ENCODE measurements around the gene DEAF1. TPM values are rescaled to one million over a fixed set of nuclear protein-coding genes. Genes with fewer than 3 reads are reported as not detected.

Gene DEAF1
- total and polyA plus RNA-seq, 10 of the 15 experiments (the other 5 are each of a cell fraction or from before 2014, with no cell fraction given): 0.68 to 51.3 (median 25.9) TPM

DNA sequence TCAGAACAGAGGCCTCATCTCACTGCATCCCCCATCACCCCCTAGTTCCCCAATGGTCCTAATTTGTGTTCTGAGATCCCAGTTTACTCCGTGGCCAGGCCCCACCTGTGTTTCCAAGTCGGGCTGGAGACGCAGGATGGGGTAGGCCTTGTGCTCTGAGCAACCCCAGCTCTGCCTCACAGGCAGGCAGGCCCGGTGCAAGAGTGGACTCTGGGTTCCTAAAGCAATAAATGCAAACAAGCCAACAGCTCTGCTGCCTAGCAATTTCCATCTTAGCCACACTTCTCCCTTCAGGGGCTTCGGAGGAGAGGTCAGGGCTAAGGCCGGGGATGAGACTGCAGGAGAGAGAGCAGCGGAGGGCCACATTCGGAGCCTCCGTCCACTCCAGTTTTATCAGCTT is 8.5 kb upstream of the DEAF1 start (continued):
- TF ChIP-seq, protein P1, sequence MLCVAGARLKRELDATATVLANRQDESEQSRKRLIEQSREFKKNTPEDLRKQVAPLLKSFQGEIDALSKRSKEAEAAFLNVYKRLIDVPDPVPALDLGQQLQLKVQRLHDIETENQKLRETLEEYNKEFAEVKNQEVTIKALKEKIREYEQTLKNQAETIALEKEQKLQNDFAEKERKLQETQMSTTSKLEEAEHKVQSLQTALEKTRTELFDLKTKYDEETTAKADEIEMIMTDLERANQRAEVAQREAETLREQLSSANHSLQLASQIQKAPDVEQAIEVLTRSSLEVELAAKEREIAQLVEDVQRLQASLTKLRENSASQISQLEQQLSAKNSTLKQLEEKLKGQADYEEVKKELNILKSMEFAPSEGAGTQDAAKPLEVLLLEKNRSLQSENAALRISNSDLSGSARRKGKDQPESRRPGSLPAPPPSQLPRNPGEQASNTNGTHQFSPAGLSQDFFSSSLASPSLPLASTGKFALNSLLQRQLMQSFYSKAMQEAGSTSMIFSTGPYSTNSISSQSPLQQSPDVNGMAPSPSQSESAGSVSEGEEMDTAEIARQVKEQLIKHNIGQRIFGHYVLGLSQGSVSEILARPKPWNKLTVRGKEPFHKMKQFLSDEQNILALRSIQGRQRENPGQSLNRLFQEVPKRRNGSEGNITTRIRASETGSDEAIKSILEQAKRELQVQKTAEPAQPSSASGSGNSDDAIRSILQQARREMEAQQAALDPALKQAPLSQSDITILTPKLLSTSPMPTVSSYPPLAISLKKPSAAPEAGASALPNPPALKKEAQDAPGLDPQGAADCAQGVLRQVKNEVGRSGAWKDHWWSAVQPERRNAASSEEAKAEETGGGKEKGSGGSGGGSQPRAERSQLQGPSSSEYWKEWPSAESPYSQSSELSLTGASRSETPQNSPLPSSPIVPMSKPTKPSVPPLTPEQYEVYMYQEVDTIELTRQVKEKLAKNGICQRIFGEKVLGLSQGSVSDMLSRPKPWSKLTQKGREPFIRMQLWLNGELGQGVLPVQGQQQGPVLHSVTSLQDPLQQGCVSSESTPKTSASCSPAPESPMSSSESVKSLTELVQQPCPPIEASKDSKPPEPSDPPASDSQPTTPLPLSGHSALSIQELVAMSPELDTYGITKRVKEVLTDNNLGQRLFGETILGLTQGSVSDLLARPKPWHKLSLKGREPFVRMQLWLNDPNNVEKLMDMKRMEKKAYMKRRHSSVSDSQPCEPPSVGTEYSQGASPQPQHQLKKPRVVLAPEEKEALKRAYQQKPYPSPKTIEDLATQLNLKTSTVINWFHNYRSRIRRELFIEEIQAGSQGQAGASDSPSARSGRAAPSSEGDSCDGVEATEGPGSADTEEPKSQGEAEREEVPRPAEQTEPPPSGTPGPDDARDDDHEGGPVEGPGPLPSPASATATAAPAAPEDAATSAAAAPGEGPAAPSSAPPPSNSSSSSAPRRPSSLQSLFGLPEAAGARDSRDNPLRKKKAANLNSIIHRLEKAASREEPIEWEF (IDR thresholded peaks at IDR 0.05; ENCODE audit: insufficient replicate concordance, low read depth, low read length): no peak

DNA sequence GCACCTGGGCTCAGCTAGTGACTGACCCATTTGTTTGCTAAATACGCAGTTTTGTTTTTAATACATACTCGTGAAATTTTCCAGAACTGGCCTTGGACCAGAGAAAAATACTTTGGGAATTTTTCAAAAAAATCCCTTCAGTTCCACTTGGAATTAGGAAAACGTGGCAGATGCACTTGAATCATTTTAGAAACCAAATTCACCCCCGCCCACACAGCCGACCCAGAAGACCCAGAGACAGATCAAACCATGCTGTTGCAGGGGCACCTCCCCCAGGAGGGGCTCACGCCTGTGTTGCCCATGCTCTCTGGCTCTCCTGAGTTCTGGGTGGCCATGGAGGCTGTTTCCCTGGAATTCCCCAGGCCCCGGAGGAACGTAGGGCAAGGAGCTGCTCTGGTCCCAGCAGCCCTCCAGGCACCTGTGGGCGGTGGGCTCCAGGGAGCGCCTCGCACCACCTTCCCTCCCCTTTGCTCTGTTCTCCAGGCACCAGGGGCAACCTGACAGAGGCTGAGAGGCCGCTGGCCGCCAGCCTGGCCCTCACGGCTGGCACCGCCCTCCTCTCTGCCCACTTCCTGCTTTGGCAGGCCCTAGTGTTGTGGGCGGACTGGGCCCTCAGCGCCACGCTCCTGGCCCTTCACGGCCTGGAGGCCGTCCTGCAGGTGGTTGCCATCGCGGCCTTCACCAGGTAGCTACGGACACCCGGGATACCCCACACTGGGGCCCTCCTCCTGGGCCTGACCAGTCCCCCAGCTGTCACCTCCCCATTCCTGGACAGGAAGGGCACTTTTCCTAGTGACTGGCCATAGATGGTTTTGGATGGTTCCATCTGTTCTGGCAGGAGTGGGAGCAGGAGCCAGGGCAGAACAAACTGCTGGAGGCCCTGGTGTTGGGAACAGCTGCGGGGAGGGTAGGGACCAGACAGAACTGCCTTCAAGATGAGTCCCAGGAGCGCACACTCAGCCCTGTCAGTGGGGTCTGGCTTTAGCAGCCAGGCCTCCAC is 7.7 kb upstream of the DEAF1 start:
- no peak overlapping the region for H2AFZ ChIP-seq (ENCODE audit: control insufficient read depth, low read depth, low read length)
- ChIA-PET POLR2A (interaction anchor here (1.5 kb wide), 1 partner anchor 9 kb away, joined by 5 read pairs; no protein-coding TSS in a partner anchor), CTCF (no interaction called here), SMC1A (ENCODE audit: uncharacterized antibody, unreplicated experiment) (no interaction called here), RAD21 (ENCODE audit: unreplicated experiment) (interaction anchor here (1.1 kb wide), 1 partner anchor 24 kb away, joined by 3 read pairs; no protein-coding TSS in a partner anchor)
- H3K4me2 ChIP-seq (ENCODE audit: control insufficient read depth, insufficient read depth): no peak overlapping the region
- no peak overlapping the region for H3K9ac ChIP-seq (ENCODE audit: control insufficient read depth, insufficient read depth, low read length)
- no peaks in the 10 kb centered on the region; a peak in 1 of 4 replicates for H3K27me3 ChIP-seq (replicated peaks in 1 of 2; ENCODE audit: control insufficient read depth in 2 of 2, insufficient read depth in 2 of 2, low read length in 1 of 2)
- H3K36me3 ChIP-seq (ENCODE audit: control insufficient read depth in 2 of 2, insufficient read depth in 2 of 2, low read length in 1 of 2): peaks cover 0 to 5% of the 10 kb centered on the region in 2 experiments; a peak in 2 of 4 replicates
- ATAC-seq (no peak), FAIRE-seq (no peak), DNase-seq (ENCODE audit: low read depth, low spot score) (no peak)
- BruUV-seq (replicated peaks): no TSS peak
- intact Hi-C loops (cut with micrococcal nuclease; ENCODE audit: unreplicated experiment): no loop called here
- peaks cover 4% of the 10 kb centered on the region for H3K4me1 ChIP-seq (ENCODE audit: control insufficient read depth, insufficient read depth, low read length)
- WGBS (ENCODE audit: insufficient coverage, insufficient replicate concordance, low lambda C conversion rate, missing lambda C conversion rate): 49% methylated on average over 23 of the region's 26 CpGs
- no peaks in the 10 kb centered on the region for H4K20me1 ChIP-seq (ENCODE audit: control insufficient read depth, insufficient read depth)
- H3K27ac ChIP-seq (ENCODE audit: control insufficient read depth, insufficient read depth): no peak overlapping the region
- no peaks in the 10 kb centered on the region for H3K9me3 ChIP-seq (replicated peaks; ENCODE audit: control insufficient read depth, insufficient read depth, low read length)
- in situ Hi-C loops (cut with MboI): no loop called here
- no peak overlapping the region for H3K4me3 ChIP-seq
- H3K79me2 ChIP-seq (ENCODE audit: control insufficient read depth, insufficient read depth, low read length): no peaks in the 10 kb centered on the region; the same call in 1 of the 2 replicates
- TF ChIP-seq, protein P2, sequence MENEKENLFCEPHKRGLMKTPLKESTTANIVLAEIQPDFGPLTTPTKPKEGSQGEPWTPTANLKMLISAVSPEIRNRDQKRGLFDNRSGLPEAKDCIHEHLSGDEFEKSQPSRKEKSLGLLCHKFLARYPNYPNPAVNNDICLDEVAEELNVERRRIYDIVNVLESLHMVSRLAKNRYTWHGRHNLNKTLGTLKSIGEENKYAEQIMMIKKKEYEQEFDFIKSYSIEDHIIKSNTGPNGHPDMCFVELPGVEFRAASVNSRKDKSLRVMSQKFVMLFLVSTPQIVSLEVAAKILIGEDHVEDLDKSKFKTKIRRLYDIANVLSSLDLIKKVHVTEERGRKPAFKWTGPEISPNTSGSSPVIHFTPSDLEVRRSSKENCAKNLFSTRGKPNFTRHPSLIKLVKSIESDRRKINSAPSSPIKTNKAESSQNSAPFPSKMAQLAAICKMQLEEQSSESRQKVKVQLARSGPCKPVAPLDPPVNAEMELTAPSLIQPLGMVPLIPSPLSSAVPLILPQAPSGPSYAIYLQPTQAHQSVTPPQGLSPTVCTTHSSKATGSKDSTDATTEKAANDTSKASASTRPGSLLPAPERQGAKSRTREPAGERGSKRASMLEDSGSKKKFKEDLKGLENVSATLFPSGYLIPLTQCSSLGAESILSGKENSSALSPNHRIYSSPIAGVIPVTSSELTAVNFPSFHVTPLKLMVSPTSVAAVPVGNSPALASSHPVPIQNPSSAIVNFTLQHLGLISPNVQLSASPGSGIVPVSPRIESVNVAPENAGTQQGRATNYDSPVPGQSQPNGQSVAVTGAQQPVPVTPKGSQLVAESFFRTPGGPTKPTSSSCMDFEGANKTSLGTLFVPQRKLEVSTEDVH (IDR thresholded peaks at IDR 0.05; ENCODE audit: low read depth, partially characterized antibody): no peak
- no peak for TF ChIP-seq ETV6 (conservative IDR thresholded peaks at IDR 0.05 in 1 of 2, IDR thresholded peaks at IDR 0.05 in 1 of 2; ENCODE audit: borderline replicate concordance in 1 of 2, low read depth in 1 of 2)
- TF ChIP-seq TARDBP (IDR thresholded peaks at IDR 0.05; ENCODE audit: borderline replicate concordance): no peak
- no peak for TF ChIP-seq SRF (IDR thresholded peaks at IDR 0.05; ENCODE audit: low read depth in 2 of 2, low read length in 2 of 2)
- TF ChIP-seq LARP7 (IDR thresholded peaks at IDR 0.05): no peak
- TF ChIP-seq, protein P3, sequence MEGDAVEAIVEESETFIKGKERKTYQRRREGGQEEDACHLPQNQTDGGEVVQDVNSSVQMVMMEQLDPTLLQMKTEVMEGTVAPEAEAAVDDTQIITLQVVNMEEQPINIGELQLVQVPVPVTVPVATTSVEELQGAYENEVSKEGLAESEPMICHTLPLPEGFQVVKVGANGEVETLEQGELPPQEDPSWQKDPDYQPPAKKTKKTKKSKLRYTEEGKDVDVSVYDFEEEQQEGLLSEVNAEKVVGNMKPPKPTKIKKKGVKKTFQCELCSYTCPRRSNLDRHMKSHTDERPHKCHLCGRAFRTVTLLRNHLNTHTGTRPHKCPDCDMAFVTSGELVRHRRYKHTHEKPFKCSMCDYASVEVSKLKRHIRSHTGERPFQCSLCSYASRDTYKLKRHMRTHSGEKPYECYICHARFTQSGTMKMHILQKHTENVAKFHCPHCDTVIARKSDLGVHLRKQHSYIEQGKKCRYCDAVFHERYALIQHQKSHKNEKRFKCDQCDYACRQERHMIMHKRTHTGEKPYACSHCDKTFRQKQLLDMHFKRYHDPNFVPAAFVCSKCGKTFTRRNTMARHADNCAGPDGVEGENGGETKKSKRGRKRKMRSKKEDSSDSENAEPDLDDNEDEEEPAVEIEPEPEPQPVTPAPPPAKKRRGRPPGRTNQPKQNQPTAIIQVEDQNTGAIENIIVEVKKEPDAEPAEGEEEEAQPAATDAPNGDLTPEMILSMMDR (IDR thresholded peaks at IDR 0.05 in 2 of 3, conservative IDR thresholded peaks at IDR 0.05 in 1 of 3; ENCODE audit: control insufficient read depth in 2 of 3, extremely low read depth in 1 of 3, insufficient read depth in 1 of 3, low read depth in 3 of 3, low read length in 3 of 3): no peak
- no peak for TF ChIP-seq ATF7 (IDR thresholded peaks at IDR 0.05; ENCODE audit: low read depth)

All from GM12878 (cell line).